GM13976 (cell line): ENCODE data around the gene PP2D1.
"Not testable (repeated sequence)": the region's sequence is repeated elsewhere in the genome, so short reads cannot be mapped to it uniquely, and the experiment has no call there.

ENCODE experiments used
- DNase-seq: peaks from one replicate; pipeline ENCODE4 v3.0.0; 2012; ENCODE audit warnings: low spot score
- in situ Hi-C: fragments of 300-500 bp; cut with MboI; formaldehyde crosslinking; loops from one replicate; pipeline ENCODE4 v1.12.0; 2022; ENCODE audit warnings: low sequenced_read_pairs, mixed read lengths, inconsistent platforms; ENCODE audit not compliant: unreplicated experiment
- TF ChIP-seq, protein P1 (sequence below): IDR thresholded peaks from 2 replicates; pipeline ENCODE4 v1.5.1; 2012; ENCODE audit warnings: borderline replicate concordance, mild to moderate bottlenecking; ENCODE audit not compliant: insufficient read depth; ENCODE audit errors: extremely low read depth, missing control alignments, control extremely low read depth

The PP2D1 gene

DNA sequence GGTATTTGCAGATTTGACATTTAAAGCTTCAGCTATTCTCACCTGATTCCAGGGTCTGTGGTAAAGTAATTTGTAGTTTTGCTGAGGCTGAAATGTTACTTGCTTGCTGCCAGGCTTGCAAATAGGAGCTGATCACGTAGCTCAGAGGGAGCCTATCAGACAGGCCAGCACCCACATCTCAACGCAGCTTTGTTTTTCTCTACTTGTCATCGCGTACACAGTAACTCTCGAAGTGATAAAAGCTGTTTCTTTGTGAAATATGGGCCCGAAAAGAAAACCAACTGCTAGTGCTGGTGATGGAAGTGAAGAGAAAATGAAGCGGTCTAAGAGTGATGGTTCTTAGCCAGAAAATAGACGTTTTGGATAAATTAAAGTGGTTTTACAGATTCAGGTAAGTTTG lies 41.7 kb downstream of the PP2D1 start:
- TF ChIP-seq, protein P1, sequence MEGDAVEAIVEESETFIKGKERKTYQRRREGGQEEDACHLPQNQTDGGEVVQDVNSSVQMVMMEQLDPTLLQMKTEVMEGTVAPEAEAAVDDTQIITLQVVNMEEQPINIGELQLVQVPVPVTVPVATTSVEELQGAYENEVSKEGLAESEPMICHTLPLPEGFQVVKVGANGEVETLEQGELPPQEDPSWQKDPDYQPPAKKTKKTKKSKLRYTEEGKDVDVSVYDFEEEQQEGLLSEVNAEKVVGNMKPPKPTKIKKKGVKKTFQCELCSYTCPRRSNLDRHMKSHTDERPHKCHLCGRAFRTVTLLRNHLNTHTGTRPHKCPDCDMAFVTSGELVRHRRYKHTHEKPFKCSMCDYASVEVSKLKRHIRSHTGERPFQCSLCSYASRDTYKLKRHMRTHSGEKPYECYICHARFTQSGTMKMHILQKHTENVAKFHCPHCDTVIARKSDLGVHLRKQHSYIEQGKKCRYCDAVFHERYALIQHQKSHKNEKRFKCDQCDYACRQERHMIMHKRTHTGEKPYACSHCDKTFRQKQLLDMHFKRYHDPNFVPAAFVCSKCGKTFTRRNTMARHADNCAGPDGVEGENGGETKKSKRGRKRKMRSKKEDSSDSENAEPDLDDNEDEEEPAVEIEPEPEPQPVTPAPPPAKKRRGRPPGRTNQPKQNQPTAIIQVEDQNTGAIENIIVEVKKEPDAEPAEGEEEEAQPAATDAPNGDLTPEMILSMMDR = no peak
- in situ Hi-C loops = no loop called here
- no peak for DNase-seq

- no peak for DNase-seq
- in situ Hi-C loops = no loop called here
- TF ChIP-seq, protein P1 = no peak
Observed at GRCh38 chr3:19967812-19968211, 44.3 kb downstream of the PP2D1 start.

DNA sequence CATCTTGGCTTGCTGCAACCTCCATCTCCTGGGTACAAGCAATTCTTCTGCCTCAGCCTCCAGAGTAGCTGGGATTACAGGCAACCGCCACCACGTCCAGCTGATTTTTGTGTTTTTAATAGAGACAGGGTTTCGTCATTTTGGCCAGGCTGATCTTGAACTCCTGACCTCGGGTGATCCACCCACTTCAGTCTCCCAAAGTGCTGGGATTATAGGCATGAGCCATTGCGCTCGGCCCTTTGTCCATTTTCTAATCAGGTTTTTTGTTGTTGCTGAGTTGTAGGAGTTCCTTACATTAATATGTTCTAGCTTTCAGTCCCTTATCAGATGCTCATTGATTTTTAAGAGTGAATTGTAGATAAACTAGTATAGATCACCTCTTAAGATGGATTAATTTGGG lies 44.9 kb downstream of the PP2D1 start:
- in situ Hi-C loops = no loop called here
- no peak for DNase-seq

DNA sequence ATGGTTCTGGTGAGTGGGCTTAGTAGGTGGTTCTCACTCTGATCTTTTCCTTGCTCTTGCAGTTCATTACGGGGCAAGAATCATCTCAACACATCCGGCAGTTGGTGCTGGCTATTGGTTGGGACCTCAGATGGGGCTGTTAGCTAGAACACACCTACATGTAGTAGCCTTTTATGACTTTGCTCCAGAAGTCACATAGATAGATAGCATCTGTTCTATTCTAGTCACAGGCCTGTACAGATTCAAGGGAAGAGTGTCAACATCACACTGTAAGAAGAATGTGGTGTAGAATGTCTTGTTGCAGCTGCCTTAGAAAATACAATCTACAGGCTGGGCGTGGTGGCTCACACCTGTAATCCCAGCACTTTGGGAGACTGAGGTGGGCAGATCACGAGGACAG lies 50.1 kb downstream of the PP2D1 start:
- in situ Hi-C loops = no loop called here
- TF ChIP-seq, protein P1 = no peak
- DNase-seq = no peak

More for the DNA sequence above, 44.9 kb downstream of the PP2D1 start:
- TF ChIP-seq, protein P1 = no peak

GRCh38 chr3:19960696-19961095 lies 51.4 kb downstream of the PP2D1 start:
- TF ChIP-seq, protein P1 = no peak
- in situ Hi-C loops = no loop called here
- no peak for DNase-seq

DNA sequence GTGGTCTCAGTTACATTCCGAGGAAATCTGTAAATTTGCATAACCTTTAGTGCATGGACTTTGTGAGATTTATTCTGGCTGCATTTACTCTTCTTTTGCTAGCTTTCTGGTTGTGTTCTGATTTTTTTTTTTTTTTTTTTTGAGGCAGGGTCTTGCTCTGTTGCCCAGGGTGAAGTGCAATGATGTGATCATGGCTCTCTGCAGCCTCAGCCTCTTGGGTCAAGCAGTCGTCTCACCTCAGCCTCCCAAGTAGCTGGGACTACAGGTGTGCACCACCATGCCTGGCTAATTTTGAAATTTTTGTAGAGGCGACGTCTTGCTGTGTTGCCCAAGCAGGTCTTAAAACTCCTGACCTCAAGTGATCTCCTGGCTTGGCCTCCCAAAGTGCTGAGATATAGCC lies 52.6 kb downstream of the PP2D1 start:
- in situ Hi-C loops = no loop called here
- no peak for DNase-seq
- TF ChIP-seq, protein P1 = no peak

GRCh38 chr3:19957354-19957753 lies 54.7 kb downstream of the PP2D1 start:
- DNase-seq, in situ Hi-C loops: not testable (repeated sequence)
